SK-N-MC (cell line): Measurements from ENCODE around the gene TINCR.

Source experiments
- DNase-seq: peaks from one replicate; pipeline ENCODE4 v3.0.0-alpha.2; 2011; ENCODE audit warnings: low read depth, low spot score
- H3K27ac ChIP-seq: fragments of 200-600 bp; sonication (generic); 2 replicates; pipeline ENCODE4 v1.5.1; 2016; ENCODE audit warnings: mixed run types
- H3K36me3 ChIP-seq: fragments of 200-600 bp; sonication (generic); 2 replicates; pipeline ENCODE4 v1.6.1; 2017; ENCODE audit warnings: antibody characterized with exemption, low read length, mixed read lengths; ENCODE audit not compliant: insufficient read depth
- H3K4me3 ChIP-seq: fragments of 200-600 bp; sonication (generic); 2 replicates; pipeline ENCODE4 v1.5.1; 2016
- H3K9ac ChIP-seq: fragments of 200-600 bp; sonication (generic); 2 replicates; pipeline ENCODE4 v1.8.0; 2017; ENCODE audit warnings: mixed run types, mixed read lengths; ENCODE audit not compliant: insufficient read length
- H3K9me3 ChIP-seq: fragments of 200-600 bp; sonication (generic); 2 replicates; pipeline ENCODE4 v1.6.1; 2017; ENCODE audit warnings: low read depth, mild to moderate bottlenecking, antibody characterized with exemption, low read length, moderate library complexity, mixed read lengths
- EZH2 ChIP-seq: fragments of 200-600 bp; sonication (generic); IDR thresholded peaks from one replicate; pipeline ENCODE4 v1.6.1; 2017; ENCODE audit warnings: antibody characterized with exemption
- FOXP2 ChIP-seq: optimal IDR thresholded peaks from 2 replicates; pipeline ENCODE3; 2011; ENCODE audit warnings: mild to moderate bottlenecking, moderate library complexity; ENCODE audit not compliant: insufficient read depth; ENCODE audit errors: extremely low read length, control extremely low read depth
- POLR2AphosphoS5 ChIP-seq: IDR thresholded peaks from 2 replicates; pipeline ENCODE4 v1.6.1; 2012; ENCODE audit warnings: mild to moderate bottlenecking, low read depth, low read length, borderline replicate concordance

TINCR gene

DNA sequence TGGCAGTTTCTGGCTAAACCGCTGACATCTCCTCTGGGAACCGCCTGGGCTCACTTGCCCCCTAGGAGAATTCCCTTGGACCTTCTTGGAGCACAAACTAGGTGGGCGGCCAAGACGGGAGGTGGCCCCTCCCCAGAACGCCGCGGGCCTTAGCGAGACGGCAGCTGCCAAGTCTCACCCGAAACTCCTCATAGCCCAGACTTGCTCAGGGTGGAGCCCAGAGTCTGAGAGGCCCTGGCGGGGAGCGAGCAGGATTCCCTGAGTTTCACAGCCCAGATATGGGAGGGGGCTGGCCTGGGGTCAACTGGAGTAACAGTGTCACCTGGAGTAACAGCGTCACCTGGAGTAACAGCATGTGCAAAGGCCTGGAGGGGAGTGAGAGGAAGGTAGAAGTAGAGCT is 10.1 kb downstream of the TINCR start:
- Histone ChIP-seq H3K9me3 (no peaks in the 10 kb centered on the region), H3K4me3 (peak overlapping the region; percentile 8; the same call in 1 of the 2 replicates), H3K36me3 (no peaks in the 10 kb centered on the region), H3K27ac (no peak overlapping the region; the same call in 1 of the 2 replicates), H3K9ac (no peak overlapping the region)
- no peak for DNase-seq
- TF ChIP-seq POLR2AphosphoS5 (no peak), FOXP2 (no peak), EZH2 (no peak)

GRCh38 chr19:5554828-5555227 is 12.9 kb downstream of the TINCR start:
- no peak for TF ChIP-seq FOXP2
- TF ChIP-seq EZH2, result no peak
- TF ChIP-seq POLR2AphosphoS5, result no peak
- no peak overlapping the region for H3K9ac ChIP-seq
- no peak overlapping the region for H3K4me3 ChIP-seq
- H3K27ac ChIP-seq, result no peak overlapping the region
- no peak for DNase-seq
- H3K36me3 ChIP-seq, result no peaks in the 10 kb centered on the region
- H3K9me3 ChIP-seq, result no peaks in the 10 kb centered on the region

DNA sequence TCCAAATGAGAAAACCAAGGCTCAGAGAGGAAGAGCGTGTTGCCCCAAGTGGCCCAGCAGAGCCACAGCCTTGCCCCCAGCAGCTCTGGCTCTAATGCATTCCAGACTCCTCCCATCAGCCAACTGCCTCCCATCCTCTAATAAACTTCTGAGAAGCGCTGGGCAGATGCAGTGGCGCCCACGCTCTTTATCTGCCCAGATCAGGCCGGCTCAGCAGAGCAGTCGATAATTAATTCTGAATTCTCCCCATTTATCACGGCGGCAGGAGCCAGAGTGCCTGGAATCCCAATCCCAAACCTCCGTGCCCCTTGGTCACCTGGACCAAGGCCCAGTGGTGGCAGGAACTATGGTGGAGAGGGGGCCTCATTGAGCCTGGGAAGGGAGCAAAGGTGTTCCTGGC is 13.9 kb downstream of the TINCR start:
- TF ChIP-seq POLR2AphosphoS5, result no peak
- TF ChIP-seq EZH2, result no peak
- no peak for TF ChIP-seq FOXP2
- Histone ChIP-seq H3K4me3 (no peak overlapping the region), H3K9me3 (no peaks in the 10 kb centered on the region), H3K36me3 (no peaks in the 10 kb centered on the region), H3K27ac (no peak overlapping the region), H3K9ac (no peak overlapping the region)
- no peak for DNase-seq

GRCh38 chr19:5547881-5548280 is 19.9 kb downstream of the TINCR start:
- H3K9me3 ChIP-seq, result no peaks in the 10 kb centered on the region
- no peak for DNase-seq
- no peak overlapping the region for H3K4me3 ChIP-seq

GRCh38 chr19:5545984-5546383 is 21.8 kb downstream of the TINCR start:
- H3K9me3 ChIP-seq, result no peaks in the 10 kb centered on the region
- TF ChIP-seq POLR2AphosphoS5 (no peak), FOXP2 (no peak), EZH2 (no peak)
- H3K36me3 ChIP-seq, result no peaks in the 10 kb centered on the region
- H3K27ac ChIP-seq, result no peak overlapping the region
- DNase-seq, result no peak
- H3K9ac ChIP-seq, result no peak overlapping the region
- H3K4me3 ChIP-seq, result no peak overlapping the region

More at GRCh38 chr19:5547881-5548280, 19.9 kb downstream of the TINCR start:
- no peak overlapping the region for H3K9ac ChIP-seq
- no peak overlapping the region for H3K27ac ChIP-seq
- H3K36me3 ChIP-seq, result no peaks in the 10 kb centered on the region
- TF ChIP-seq FOXP2 (no peak), POLR2AphosphoS5 (no peak), EZH2 (no peak)

DNA sequence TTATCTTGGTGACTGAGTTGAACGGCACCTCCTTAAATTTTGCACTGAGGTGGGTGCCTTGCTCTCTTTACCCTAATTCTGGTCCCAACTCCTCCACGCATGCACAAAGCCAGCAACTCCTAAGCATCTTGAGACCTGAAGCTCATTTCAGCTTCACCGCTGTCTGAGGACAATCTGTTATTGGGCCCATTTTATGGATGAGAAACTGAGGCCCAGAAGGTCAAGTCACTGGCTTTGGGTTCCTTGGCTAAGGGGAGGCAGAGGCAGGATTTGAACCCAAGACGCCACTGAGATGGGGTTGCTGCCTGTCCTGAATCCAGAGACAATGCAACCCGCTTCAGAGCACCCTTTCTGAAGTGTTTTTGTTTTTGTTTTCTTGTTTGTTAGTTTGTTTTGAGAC is 22.7 kb downstream of the TINCR start:
- H3K27ac ChIP-seq, result no peak overlapping the region
- DNase-seq, result no peak
- no peak for TF ChIP-seq EZH2
- no peak for TF ChIP-seq FOXP2
- TF ChIP-seq POLR2AphosphoS5, result no peak

GRCh38 chr19:5542665-5543064 is 25.1 kb downstream of the TINCR start:
- no peak overlapping the region for H3K9ac ChIP-seq
- no peaks in the 10 kb centered on the region for H3K9me3 ChIP-seq
- no peak overlapping the region for H3K4me3 ChIP-seq
- no peaks in the 10 kb centered on the region for H3K36me3 ChIP-seq
- TF ChIP-seq POLR2AphosphoS5 (no peak), FOXP2 (no peak)
- DNase-seq, result no peak
- no peak overlapping the region for H3K27ac ChIP-seq

More for the DNA sequence above, 22.7 kb downstream of the TINCR start:
- no peak overlapping the region for H3K9ac ChIP-seq
- H3K9me3 ChIP-seq, result no peaks in the 10 kb centered on the region
- H3K36me3 ChIP-seq, result no peaks in the 10 kb centered on the region
- no peak overlapping the region for H3K4me3 ChIP-seq

- Histone ChIP-seq H3K27ac (no peak overlapping the region), H3K4me3 (no peak overlapping the region), H3K9ac (no peak overlapping the region), H3K9me3 (no peaks in the 10 kb centered on the region), H3K36me3 (no peaks in the 10 kb centered on the region)
- DNase-seq, result no peak
- TF ChIP-seq FOXP2, result no peak
- TF ChIP-seq EZH2, result no peak
- TF ChIP-seq POLR2AphosphoS5, result no peak
Observed at GRCh38 chr19:5541456-5541855, 26.3 kb downstream of the TINCR start.

GRCh38 chr19:5540208-5540607 is 27.5 kb downstream of the TINCR start:
- Histone ChIP-seq H3K27ac (no peak overlapping the region), H3K36me3 (no peaks in the 10 kb centered on the region), H3K9ac (no peak overlapping the region), H3K4me3 (no peak overlapping the region), H3K9me3 (no peaks in the 10 kb centered on the region)
- TF ChIP-seq EZH2 (no peak), POLR2AphosphoS5 (no peak), FOXP2 (no peak)
- DNase-seq, result no peak
